Lower leg skin (tissue), 3 donors: ENCODE data around the gene IFRD2.

Experiments
- POLR2A ChIP-seq, 2 donors: fragments of 450-650 bp; IDR thresholded peaks; one replicate each; pipeline ENCODE4 v1.6.1; 2016 to 2017; ENCODE audit warnings: antibody characterized with exemption in 2 of 2, mild to moderate bottlenecking in 1 of 2, moderate library complexity in 1 of 2
- TF ChIP-seq, protein P1 (sequence below), 3 donors: fragments of 450-650 bp; IDR thresholded peaks; one replicate each; pipeline ENCODE4 v1.5.1; 2016; ENCODE audit warnings: antibody characterized with exemption in 3 of 3, mild to moderate bottlenecking in 3 of 3, moderate library complexity in 2 of 3

DNA sequence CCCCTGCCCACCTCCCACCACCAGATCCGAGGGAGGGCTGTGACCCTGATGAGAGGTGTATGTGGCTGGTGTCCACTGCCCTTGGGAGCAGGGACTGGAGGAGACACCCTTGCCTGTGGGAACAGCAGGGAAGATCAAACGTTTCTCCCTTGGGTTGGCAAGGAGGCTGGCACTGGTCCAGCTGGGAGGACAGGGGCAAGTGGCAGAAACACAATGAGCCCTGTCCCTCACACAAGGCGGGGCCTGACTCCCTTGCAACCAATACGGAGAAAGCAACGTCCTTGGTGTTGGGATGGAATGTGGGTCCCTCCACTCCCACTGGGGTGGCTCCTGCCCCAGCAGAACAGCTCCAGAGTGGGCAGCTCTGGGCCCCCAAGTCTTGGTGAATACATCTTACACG, 25.1 kb upstream of the IFRD2 start:
- TF ChIP-seq, protein P1, sequence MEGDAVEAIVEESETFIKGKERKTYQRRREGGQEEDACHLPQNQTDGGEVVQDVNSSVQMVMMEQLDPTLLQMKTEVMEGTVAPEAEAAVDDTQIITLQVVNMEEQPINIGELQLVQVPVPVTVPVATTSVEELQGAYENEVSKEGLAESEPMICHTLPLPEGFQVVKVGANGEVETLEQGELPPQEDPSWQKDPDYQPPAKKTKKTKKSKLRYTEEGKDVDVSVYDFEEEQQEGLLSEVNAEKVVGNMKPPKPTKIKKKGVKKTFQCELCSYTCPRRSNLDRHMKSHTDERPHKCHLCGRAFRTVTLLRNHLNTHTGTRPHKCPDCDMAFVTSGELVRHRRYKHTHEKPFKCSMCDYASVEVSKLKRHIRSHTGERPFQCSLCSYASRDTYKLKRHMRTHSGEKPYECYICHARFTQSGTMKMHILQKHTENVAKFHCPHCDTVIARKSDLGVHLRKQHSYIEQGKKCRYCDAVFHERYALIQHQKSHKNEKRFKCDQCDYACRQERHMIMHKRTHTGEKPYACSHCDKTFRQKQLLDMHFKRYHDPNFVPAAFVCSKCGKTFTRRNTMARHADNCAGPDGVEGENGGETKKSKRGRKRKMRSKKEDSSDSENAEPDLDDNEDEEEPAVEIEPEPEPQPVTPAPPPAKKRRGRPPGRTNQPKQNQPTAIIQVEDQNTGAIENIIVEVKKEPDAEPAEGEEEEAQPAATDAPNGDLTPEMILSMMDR (IDR thresholded peaks at IDR 0.05) = no peak
- TF ChIP-seq POLR2A (IDR thresholded peaks at IDR 0.05) = no peak
